Smooth muscle cell (in vitro differentiated cells): ENCODE data around the gene PRRC2B. TPM values are rescaled to one million over a fixed set of nuclear protein-coding genes. Genes with fewer than 3 reads are reported as not detected.

Experiments used
- DNase-seq: peaks from one replicate; lab custom pipeline; 2025; ENCODE audit not compliant: unreplicated experiment; lab: John Stamatoyannopoulos, UW
- H2AFZ ChIP-seq: fragments of 200-600 bp; sonication (generic); 2 replicates; pipeline ENCODE4 v1.6.0; 2016; ENCODE audit warnings: antibody characterized with exemption, low read depth, mild to moderate bottlenecking
- H3F3A ChIP-seq: fragments of 200-600 bp; sonication (generic); 2 replicates; pipeline ENCODE4 v1.6.0; 2017; ENCODE audit warnings: antibody characterized with exemption, low read depth
- H3K27ac ChIP-seq: fragments of 200-600 bp; sonication (generic); 2 replicates; pipeline ENCODE4 v1.5.1; 2016; ENCODE audit warnings: low read depth, mild to moderate bottlenecking
- H3K27me3 ChIP-seq: fragments of 200-600 bp; sonication (generic); 2 replicates; pipeline ENCODE4 v1.6.1; 2016; ENCODE audit warnings: low read depth, mild to moderate bottlenecking
- H3K36me3 ChIP-seq: fragments of 200-600 bp; sonication (generic); 2 replicates; pipeline ENCODE4 v1.5.1; 2016; ENCODE audit warnings: low read depth
- H3K4me1 ChIP-seq: fragments of 200-600 bp; sonication (generic); 2 replicates; pipeline ENCODE4 v1.5.1; 2016; ENCODE audit warnings: low read depth
- H3K4me2 ChIP-seq: fragments of 200-600 bp; sonication (generic); 2 replicates; pipeline ENCODE4 v1.6.0; 2016; ENCODE audit warnings: mild to moderate bottlenecking
- H3K4me3 ChIP-seq: fragments of 200-600 bp; sonication (generic); 2 replicates; pipeline ENCODE4 v1.5.1; 2016; ENCODE audit warnings: mild to moderate bottlenecking
- H3K79me2 ChIP-seq: fragments of 200-600 bp; sonication (generic); 2 replicates; pipeline ENCODE4 v1.6.0; 2016; ENCODE audit warnings: low read depth, mild to moderate bottlenecking
- H3K9ac ChIP-seq: fragments of 200-600 bp; sonication (generic); 2 replicates; pipeline ENCODE4 v1.6.0; 2016; ENCODE audit warnings: low read depth
- H3K9me3 ChIP-seq: fragments of 200-600 bp; sonication (generic); replicated peaks from 2 replicates; pipeline ENCODE4 v1.5.1; 2016; ENCODE audit warnings: low read depth
- H4K20me1 ChIP-seq: fragments of 200-600 bp; sonication (generic); 2 replicates; pipeline ENCODE4 v1.6.0; 2016; ENCODE audit warnings: low read depth
- CTCF ChIP-seq: fragments of 200-600 bp; sonication (generic); IDR thresholded peaks from 2 replicates; pipeline ENCODE4 v1.5.1; 2017; ENCODE audit warnings: borderline replicate concordance, mild to moderate bottlenecking, antibody characterized with exemption; ENCODE audit not compliant: insufficient read depth, poor library complexity, severe bottlenecking
- WGBS: methylation state at CpG from one replicate; pipeline ENCODE4 v1.1.7; 2016; ENCODE audit warnings: low lambda C conversion rate; 5-methylcytosine and 5-hydroxymethylcytosine counted together
- polyA plus RNA-seq: library from polyadenylated mRNA; unstranded; fragments of >200 nt; fragmentation: Nextera tagmentation; extraction: Ambion mirVana; gene quantifications from 2 replicates; pipeline ENCODE4 v1.2.1, GENCODE V29; 2016
- total RNA-seq: library from RNA; depleted of rRNA; stranded (reverse); fragments of >200 nt; gene quantifications from 2 replicates; pipeline ENCODE4 v1.2.3, GENCODE V29; 2014

The PRRC2B gene
- total and polyA plus RNA-seq, 2 experiments from 2014 or later: 38.6 to 97.2 TPM

DNA sequence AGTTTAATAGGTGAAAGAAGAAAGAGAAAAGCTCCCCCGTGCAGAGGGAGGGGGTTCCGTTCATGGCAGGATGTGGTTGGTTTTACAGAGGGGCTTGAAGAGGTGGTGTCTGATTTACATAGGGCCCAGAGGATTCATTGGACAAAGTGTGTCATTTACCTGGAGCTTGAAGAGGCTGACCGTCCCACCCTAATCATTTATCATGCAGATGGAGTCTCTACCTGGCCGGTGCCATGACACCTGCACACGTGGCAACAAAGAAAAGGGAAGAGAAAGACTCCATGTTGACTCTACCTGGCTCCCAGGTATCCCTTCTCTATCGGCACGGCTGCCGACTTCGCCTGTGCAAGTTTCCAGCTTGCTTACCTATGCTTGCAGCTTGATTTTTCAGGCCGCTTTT is 35.3 kb upstream of the PRRC2B start:
- H3F3A ChIP-seq: no peaks in the 10 kb centered on the region
- H3K4me1 ChIP-seq: peaks cover 9% of the 10 kb centered on the region
- no peak overlapping the region for H3K4me3 ChIP-seq
- no peaks in the 10 kb centered on the region for H3K27me3 ChIP-seq
- no peak overlapping the region for H3K27ac ChIP-seq
- no peaks in the 10 kb centered on the region for H3K36me3 ChIP-seq
- no peaks in the 10 kb centered on the region for H3K9me3 ChIP-seq
- no peak for TF ChIP-seq CTCF
- no peak for DNase-seq
- H2AFZ ChIP-seq: no peak overlapping the region
- H3K4me2 ChIP-seq: no peak overlapping the region
- H3K9ac ChIP-seq: no peak overlapping the region
- WGBS: 86% methylated on average over 10 of the region's 10 CpGs
- no peaks in the 10 kb centered on the region for H3K79me2 ChIP-seq
- H4K20me1 ChIP-seq: no peaks in the 10 kb centered on the region

DNA sequence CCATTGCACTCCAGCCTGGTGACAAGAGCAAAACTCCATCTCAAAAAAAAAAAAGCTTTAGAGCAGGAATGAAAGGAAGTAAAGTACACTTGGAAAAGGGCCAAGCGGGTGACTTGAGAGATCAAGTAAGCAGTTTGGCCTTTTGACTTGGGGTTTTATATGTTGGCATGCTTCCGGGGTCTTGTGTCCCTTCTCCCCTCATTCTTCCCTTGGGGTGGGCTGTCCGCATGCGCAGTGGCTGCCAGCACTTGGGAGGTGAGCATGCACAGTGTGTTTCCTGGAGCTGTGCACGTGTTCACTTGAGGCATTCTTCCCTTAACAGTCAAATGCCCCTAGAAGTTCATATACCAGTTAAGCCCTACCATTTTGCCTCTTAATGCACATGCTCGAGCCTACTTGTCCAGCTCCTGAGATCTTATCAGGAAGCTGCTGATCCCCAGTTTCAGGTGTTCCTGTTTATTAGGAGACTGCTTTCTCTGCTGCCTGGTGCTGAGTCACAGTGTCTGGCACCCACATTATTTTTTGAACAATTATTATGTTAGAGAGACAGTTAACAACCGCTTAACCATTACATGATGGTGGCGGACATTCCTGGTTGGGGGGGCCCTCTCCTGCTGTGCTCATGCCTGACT is 32.6 kb upstream of the PRRC2B start:
- no peaks in the 10 kb centered on the region for H4K20me1 ChIP-seq

DNA sequence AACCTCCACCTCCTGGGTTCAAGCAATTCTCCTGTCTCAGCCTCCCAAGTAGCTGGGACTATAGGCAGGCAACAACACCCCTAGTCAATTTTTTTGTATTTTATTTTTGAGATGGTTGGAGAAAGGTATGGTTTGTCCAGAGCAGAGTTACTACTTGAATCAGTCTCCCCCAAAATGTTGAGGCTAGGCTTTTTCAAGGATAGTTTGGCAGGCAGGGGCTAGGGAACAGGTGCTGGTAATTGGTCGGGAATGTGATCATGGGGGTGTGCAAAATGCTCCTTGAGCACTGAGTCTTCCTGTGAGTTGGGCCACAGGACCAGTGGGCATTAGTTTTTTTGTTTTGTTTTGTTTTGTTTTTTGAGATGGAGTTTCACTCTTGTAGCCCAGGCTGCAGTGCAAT is 28.3 kb upstream of the PRRC2B start:
- Histone ChIP-seq H4K20me1 (no peaks in the 10 kb centered on the region), H3K9ac (no peak overlapping the region), H3K4me2 (no peak overlapping the region), H3K27me3 (no peaks in the 10 kb centered on the region), H3K9me3 (no peaks in the 10 kb centered on the region), H3K27ac (no peak overlapping the region), H3K4me1 (no peaks in the 10 kb centered on the region), H3K36me3 (no peaks in the 10 kb centered on the region), H3K4me3 (no peak overlapping the region), H2AFZ (no peak overlapping the region), H3K79me2 (no peaks in the 10 kb centered on the region), H3F3A (no peaks in the 10 kb centered on the region)
- no peak for DNase-seq
- 93% methylated on average over 1 of the region's 1 CpG for WGBS
- no peak for TF ChIP-seq CTCF

More for the DNA sequence above, 32.6 kb upstream of the PRRC2B start:
- Histone ChIP-seq H3K9me3 (no peaks in the 10 kb centered on the region), H3K4me3 (no peak overlapping the region), H2AFZ (no peak overlapping the region), H3K36me3 (no peaks in the 10 kb centered on the region), H3K27me3 (no peaks in the 10 kb centered on the region), H3K79me2 (no peaks in the 10 kb centered on the region), H3K9ac (no peak overlapping the region), H3K27ac (no peak overlapping the region), H3F3A (no peaks in the 10 kb centered on the region), H3K4me1 (peaks cover 9% of the 10 kb centered on the region), H3K4me2 (no peak overlapping the region)
- no peak for DNase-seq
- 73% methylated on average over 8 of the region's 8 CpGs for WGBS
- no peak for TF ChIP-seq CTCF

DNA sequence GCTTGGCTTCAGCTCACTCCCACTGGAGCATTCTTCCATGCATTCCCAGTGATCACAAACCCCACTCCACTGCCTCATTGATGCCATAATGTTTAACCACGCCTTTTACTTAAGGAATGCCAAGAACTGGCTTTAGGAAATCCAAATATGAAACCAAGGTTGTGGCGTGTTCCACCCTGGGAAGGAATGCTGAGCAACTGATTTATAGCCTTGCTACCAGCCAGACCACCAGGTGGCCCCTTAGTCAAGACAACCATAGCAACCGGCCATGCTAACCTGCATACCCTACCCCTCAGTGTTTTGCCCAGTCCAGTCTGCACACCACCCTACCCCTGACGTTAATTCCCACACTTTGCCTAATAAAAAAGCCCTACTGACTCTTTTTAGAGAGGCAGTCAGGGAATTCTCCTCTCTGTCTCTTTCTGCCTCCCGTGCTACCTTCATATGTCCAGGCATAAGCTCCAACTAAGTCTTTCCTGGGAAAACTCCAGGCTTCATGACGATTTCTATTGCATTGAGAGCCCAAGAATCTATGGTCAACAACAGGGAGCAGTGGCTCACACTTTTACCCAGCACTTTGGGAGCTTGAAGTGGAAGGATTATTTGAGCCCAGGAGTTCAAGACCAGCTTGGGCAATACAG is 27.0 kb upstream of the PRRC2B start:
- no peaks in the 10 kb centered on the region for H3K27me3 ChIP-seq
- no peak overlapping the region for H3K4me2 ChIP-seq
- H4K20me1 ChIP-seq: no peaks in the 10 kb centered on the region
- no peak overlapping the region for H3K4me3 ChIP-seq
- no peak overlapping the region for H3K9ac ChIP-seq
- 55% methylated on average over 6 of the region's 6 CpGs for WGBS
- H3K79me2 ChIP-seq: no peaks in the 10 kb centered on the region
- no peak for TF ChIP-seq CTCF
- no peak overlapping the region for H3K27ac ChIP-seq
- no peaks in the 10 kb centered on the region for H3K4me1 ChIP-seq
- no peaks in the 10 kb centered on the region for H3K9me3 ChIP-seq
- H3F3A ChIP-seq: no peaks in the 10 kb centered on the region
- no peak overlapping the region for H2AFZ ChIP-seq
- no peak for DNase-seq
- no peaks in the 10 kb centered on the region for H3K36me3 ChIP-seq
